ENCODE data around the gene PARP12. TPM values are rescaled to one million over a fixed set of nuclear protein-coding genes. Genes with fewer than 3 reads are reported as not detected.

PARP12 gene
- total and polyA plus RNA-seq, 2 experiments from 2014 or later: 5.4 to 11.0 TPM

GRCh38 chr7:140055833-140056232 lies 6.9 kb downstream of the PARP12 start:
- TF ChIP-seq EZH2 (IDR thresholded peaks at IDR 0.05; ENCODE audit: insufficient read depth, poor library complexity, severe bottlenecking) (no peak), EZH2phosphoT487 (IDR thresholded peaks at IDR 0.05; ENCODE audit: insufficient read depth, low read depth) (no peak)
- no peaks in the 10 kb centered on the region for H4K20me1 ChIP-seq (ENCODE audit: insufficient read depth)
- H3F3A ChIP-seq (ENCODE audit: insufficient read depth): peaks cover 15% of the 10 kb centered on the region
- no peak overlapping the region for H3K4me2 ChIP-seq (ENCODE audit: unreplicated experiment)
- H3K27ac ChIP-seq: no peak overlapping the region
- 100% methylated on average over 2 of the region's 2 CpGs for WGBS, 2 experiments (ENCODE audit: low coverage in 1 of 2, low lambda C conversion rate in 2 of 2, missing lambda C conversion rate in 2 of 2)
- peaks cover 16% of the 10 kb centered on the region for H3K4me1 ChIP-seq (ENCODE audit: insufficient read depth)
- no peak for DNase-seq
- H3K9me2 ChIP-seq (ENCODE audit: insufficient read depth): no peaks in the 10 kb centered on the region
- no peak overlapping the region for H3K9ac ChIP-seq
- no peaks in the 10 kb centered on the region for H3K9me3 ChIP-seq (ENCODE audit: low read depth)
- no peak overlapping the region for H2AFZ ChIP-seq
- no peak overlapping the region for H3K4me3 ChIP-seq
- H3K27me3 ChIP-seq (replicated peaks; ENCODE audit: insufficient read depth): no peaks in the 10 kb centered on the region
- H3K79me2 ChIP-seq (ENCODE audit: insufficient read depth): no peaks in the 10 kb centered on the region
- no peaks in the 10 kb centered on the region for H3K36me3 ChIP-seq (ENCODE audit: low read depth)
- in situ Hi-C loops (cut with MboI): no loop called here

- WGBS, 2 experiments (ENCODE audit: low coverage in 1 of 2, low lambda C conversion rate in 2 of 2, missing lambda C conversion rate in 2 of 2): 99% methylated on average over 4 of the region's 4 CpGs
- DNase-seq: no peak
- no peak for TF ChIP-seq EZH2 (IDR thresholded peaks at IDR 0.05; ENCODE audit: insufficient read depth, poor library complexity, severe bottlenecking)
- TF ChIP-seq EZH2phosphoT487 (IDR thresholded peaks at IDR 0.05; ENCODE audit: insufficient read depth, low read depth): no peak
Observed at GRCh38 chr7:140054751-140055150, 8.0 kb downstream of the PARP12 start.

GRCh38 chr7:140053812-140054539 lies 8.8 kb downstream of the PARP12 start:
- H3F3A ChIP-seq (ENCODE audit: insufficient read depth): no peaks in the 10 kb centered on the region
- no peaks in the 10 kb centered on the region for H3K9me3 ChIP-seq (ENCODE audit: low read depth)
- no peak for DNase-seq
- H4K20me1 ChIP-seq (ENCODE audit: insufficient read depth): no peaks in the 10 kb centered on the region
- peaks cover 3% of the 10 kb centered on the region; the same call in 1 of the 2 replicates for H3K4me1 ChIP-seq (ENCODE audit: insufficient read depth)
- no peaks in the 10 kb centered on the region for H3K36me3 ChIP-seq (ENCODE audit: low read depth)
- in situ Hi-C loops (cut with MboI): no loop called here
- H3K27me3 ChIP-seq (replicated peaks; ENCODE audit: insufficient read depth): no peaks in the 10 kb centered on the region
- H3K27ac ChIP-seq: no peak overlapping the region
- no peak overlapping the region for H3K9ac ChIP-seq
- H3K4me2 ChIP-seq (ENCODE audit: unreplicated experiment): no peak overlapping the region
- WGBS, 2 experiments (ENCODE audit: low coverage in 1 of 2, low lambda C conversion rate in 2 of 2, missing lambda C conversion rate in 2 of 2): 99 to 100% methylated on average over 3 of the region's 3 CpGs
- no peaks in the 10 kb centered on the region for H3K79me2 ChIP-seq (ENCODE audit: insufficient read depth)
- H2AFZ ChIP-seq: no peak overlapping the region
- TF ChIP-seq EZH2 (IDR thresholded peaks at IDR 0.05; ENCODE audit: insufficient read depth, poor library complexity, severe bottlenecking) (no peak), EZH2phosphoT487 (IDR thresholded peaks at IDR 0.05; ENCODE audit: insufficient read depth, low read depth) (no peak)
- H3K9me2 ChIP-seq (ENCODE audit: insufficient read depth): no peaks in the 10 kb centered on the region
- H3K4me3 ChIP-seq: no peak overlapping the region

More at GRCh38 chr7:140054751-140055150, 8.0 kb downstream of the PARP12 start:
- no peaks in the 10 kb centered on the region for H3K27me3 ChIP-seq (replicated peaks; ENCODE audit: insufficient read depth)
- no peaks in the 10 kb centered on the region for H4K20me1 ChIP-seq (ENCODE audit: insufficient read depth)
- H3K4me3 ChIP-seq: no peak overlapping the region
- H3K4me2 ChIP-seq (ENCODE audit: unreplicated experiment): no peak overlapping the region
- H3K4me1 ChIP-seq (ENCODE audit: insufficient read depth): peaks cover 9% of the 10 kb centered on the region
- H3F3A ChIP-seq (ENCODE audit: insufficient read depth): peaks cover 4% of the 10 kb centered on the region
- H3K9me3 ChIP-seq (ENCODE audit: low read depth): no peaks in the 10 kb centered on the region
- no peaks in the 10 kb centered on the region for H3K9me2 ChIP-seq (ENCODE audit: insufficient read depth)
- no peak overlapping the region for H3K27ac ChIP-seq
- in situ Hi-C loops (cut with MboI): no loop called here
- H3K36me3 ChIP-seq (ENCODE audit: low read depth): no peaks in the 10 kb centered on the region
- no peak overlapping the region for H2AFZ ChIP-seq
- H3K9ac ChIP-seq: no peak overlapping the region
- no peaks in the 10 kb centered on the region for H3K79me2 ChIP-seq (ENCODE audit: insufficient read depth)

- DNase-seq: no peak
- H3K4me1 ChIP-seq (ENCODE audit: insufficient read depth): no peaks in the 10 kb centered on the region
- no peak overlapping the region for H3K27ac ChIP-seq
- H4K20me1 ChIP-seq (ENCODE audit: insufficient read depth): no peaks in the 10 kb centered on the region
- TF ChIP-seq EZH2phosphoT487 (IDR thresholded peaks at IDR 0.05; ENCODE audit: insufficient read depth, low read depth) (no peak), EZH2 (IDR thresholded peaks at IDR 0.05; ENCODE audit: insufficient read depth, poor library complexity, severe bottlenecking) (no peak)
- H3K79me2 ChIP-seq (ENCODE audit: insufficient read depth): no peaks in the 10 kb centered on the region
- no peak overlapping the region for H3K4me3 ChIP-seq
- no peaks in the 10 kb centered on the region for H3K9me3 ChIP-seq (ENCODE audit: low read depth)
- H3K9ac ChIP-seq: no peak overlapping the region
- no peak overlapping the region for H2AFZ ChIP-seq
- in situ Hi-C loops (cut with MboI): no loop called here
- H3K36me3 ChIP-seq (ENCODE audit: low read depth): no peaks in the 10 kb centered on the region
- no peak overlapping the region for H3K4me2 ChIP-seq (ENCODE audit: unreplicated experiment)
- no peaks in the 10 kb centered on the region for H3K9me2 ChIP-seq (ENCODE audit: insufficient read depth)
- no peaks in the 10 kb centered on the region for H3K27me3 ChIP-seq (replicated peaks; ENCODE audit: insufficient read depth)
- no peaks in the 10 kb centered on the region for H3F3A ChIP-seq (ENCODE audit: insufficient read depth)
Observed at GRCh38 chr7:140051820-140052219, 10.9 kb downstream of the PARP12 start.

All from GM23248 (cell line).